Activated CD4-positive, alpha-beta T cell treated with anti-CD3 and anti-CD28 coated beads for 48 hours (primary cell): Measurements from ENCODE around the gene IL22.

Experiments used
- DNase-seq: peaks from one replicate; pipeline ENCODE4 v3.0.0-alpha.2; 2020

IL22 gene

DNA sequence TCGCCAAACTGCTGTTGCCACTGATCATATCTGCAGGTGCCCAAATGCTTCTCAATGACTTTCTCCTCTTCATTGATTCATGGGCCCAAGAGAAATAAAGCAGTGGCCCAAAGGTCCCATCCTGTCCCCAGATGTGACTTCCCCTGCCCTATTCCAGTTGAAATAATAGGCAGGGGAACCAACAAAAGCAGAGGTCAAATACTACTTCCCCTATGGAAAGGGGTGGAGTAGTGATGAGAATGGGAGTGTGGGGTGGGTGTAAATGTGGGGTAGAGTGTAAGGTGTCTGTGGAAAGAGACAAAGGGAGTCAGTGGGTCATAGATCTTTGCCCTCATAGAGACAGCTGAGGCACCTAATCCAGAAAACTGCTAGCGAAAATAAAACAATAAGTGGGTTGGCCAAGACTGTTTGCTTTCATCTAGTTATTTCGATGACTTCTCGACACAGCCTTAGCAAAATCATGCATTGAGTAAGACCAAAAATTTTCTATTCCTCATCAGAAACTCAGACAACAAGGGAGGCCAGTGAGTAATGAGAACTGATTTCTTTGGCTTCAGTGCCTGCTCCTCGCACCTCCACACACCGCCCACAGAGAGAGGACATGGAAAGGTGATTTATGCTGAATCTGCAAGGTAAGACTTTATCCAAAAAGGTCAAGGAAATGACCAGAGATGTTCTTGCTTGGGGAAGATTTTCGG lies 10.9 kb upstream of the IL22 start:
- no peak for DNase-seq

- no peak for DNase-seq
Observed at GRCh38 chr12:68263366-68263765, 10.0 kb upstream of the IL22 start.

DNA sequence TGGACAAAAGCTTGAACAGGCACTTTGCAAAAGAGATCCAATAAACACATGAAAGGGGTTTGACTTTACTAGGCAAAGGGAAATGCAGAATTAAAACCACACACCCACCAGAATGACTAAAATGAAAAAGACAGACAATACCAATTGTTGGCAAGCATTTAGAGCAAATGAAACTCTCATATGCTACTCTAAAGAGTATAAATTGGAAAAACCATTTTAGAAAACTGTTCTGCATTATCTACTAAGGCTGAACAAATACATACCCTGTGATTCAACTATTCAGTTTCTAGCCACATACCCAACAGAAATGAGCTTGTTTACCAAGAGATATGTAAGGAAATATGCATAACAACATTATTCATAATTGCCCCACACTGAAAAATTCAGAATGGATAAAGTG lies 8.5 kb upstream of the IL22 start:
- no peak for DNase-seq

GRCh38 chr12:68260153-68260552 lies 6.7 kb upstream of the IL22 start:
- no peak for DNase-seq

GRCh38 chr12:68259318-68259940 lies 6.0 kb upstream of the IL22 start:
- peak; percentile 36 for DNase-seq

- DNase-seq: no peak
Observed at GRCh38 chr12:68252077-68252476, 1.3 kb downstream of the IL22 start.

DNA sequence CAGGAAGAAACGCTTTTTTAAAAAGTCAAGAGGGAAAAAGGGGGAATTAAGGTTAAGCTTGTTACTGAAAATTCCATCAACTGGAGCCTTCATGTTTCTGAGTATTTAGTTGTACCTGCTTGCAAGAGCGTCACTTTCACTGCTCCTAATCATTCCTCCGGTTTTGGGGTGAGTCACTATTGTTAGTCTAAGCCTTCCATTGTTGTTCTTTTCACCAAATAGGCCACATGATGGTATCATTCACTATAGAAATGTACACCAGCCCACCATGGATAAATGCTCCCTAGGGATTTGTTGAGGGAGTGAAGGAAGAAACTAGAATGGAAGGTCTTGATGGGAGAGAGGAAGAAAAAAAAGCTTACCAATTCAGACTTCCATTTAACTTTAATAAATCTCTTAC lies 3.0 kb downstream of the IL22 start:
- no peak for DNase-seq

DNA sequence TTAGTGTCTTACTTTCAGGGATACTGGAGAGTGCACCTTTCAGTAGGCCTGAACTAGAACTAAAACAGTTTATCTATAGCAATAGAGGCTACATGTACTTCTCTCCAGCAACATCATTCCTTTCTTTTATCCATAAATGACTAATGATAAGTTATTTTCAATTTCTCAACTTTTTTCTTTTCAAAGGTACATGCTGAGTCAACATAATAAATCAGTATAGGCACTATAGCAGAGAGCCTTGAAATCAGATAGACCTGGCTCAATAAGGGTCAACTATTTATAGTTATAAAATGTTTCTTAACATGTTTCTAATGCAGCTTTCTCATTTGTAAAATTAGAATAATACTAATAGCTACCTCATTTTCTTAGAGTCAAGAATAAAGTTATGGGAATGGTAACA lies 5.6 kb downstream of the IL22 start:
- no peak for DNase-seq

DNA sequence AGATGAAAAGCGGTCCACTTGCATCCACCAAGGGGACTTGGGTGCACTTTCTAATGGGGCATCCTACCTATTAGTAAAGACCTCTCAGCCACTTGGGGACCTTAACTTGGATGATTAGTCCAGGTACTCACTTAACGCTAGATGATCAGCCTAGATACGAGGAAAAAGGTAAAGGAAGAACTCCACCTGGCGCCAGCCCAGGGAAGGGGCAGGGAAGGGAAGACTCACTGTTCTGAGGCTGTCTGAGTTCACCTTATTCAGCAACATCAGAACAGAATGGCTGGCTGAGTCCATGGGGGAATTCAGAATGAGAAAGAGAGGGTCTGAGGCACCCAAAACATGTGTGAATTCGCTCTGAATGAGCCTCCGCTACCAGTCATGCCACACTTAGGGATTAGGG lies 7.1 kb downstream of the IL22 start:
- DNase-seq: no peak

- no peak for DNase-seq
Observed at GRCh38 chr12:68245180-68246021, 8.0 kb downstream of the IL22 start.

- no peak for DNase-seq
Observed at GRCh38 chr12:68242777-68243176, 10.6 kb downstream of the IL22 start.

GRCh38 chr12:68240975-68241374 lies 12.4 kb downstream of the IL22 start:
- DNase-seq: peak; percentile 62

- no peak for DNase-seq
Observed at GRCh38 chr12:68240079-68240478, 13.3 kb downstream of the IL22 start.

- DNase-seq: no peak
Observed at GRCh38 chr12:68239309-68239982, 14.0 kb downstream of the IL22 start.

- DNase-seq: no peak
Observed at GRCh38 chr12:68237619-68238018, 15.8 kb downstream of the IL22 start.

- no peak for DNase-seq
Observed at GRCh38 chr12:68237078-68237477, 16.3 kb downstream of the IL22 start.

DNA sequence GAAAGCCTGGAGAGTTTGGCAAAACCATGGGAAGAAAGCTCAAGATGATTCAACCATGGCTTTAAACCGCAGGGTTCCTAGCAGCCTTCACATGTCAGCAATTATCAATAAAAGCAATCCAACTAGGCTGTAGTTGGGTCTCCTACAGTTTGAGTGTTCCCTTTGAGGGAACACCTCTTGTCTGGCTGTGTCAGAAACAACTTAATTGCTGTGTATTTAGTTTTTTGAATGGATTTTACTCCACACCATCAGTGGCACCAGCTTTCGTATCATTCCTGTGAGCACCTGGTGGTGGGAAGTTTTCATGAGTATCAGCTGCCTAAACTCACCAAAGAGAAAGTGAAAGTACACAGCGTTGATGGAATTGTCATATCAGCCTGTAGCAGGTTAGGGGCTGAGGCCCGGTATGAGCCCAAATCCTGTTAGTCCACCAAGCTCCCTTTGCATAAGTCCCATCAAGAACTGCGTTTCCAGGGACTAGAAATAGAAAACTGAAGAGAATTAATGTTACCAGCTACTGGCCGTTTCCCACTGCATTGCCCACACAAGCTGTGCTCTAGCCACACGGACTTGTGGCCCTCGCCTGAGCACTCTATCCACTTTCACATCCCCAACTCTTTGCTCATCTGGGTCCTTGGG lies 16.9 kb downstream of the IL22 start:
- peak; percentile 32 for DNase-seq

DNA sequence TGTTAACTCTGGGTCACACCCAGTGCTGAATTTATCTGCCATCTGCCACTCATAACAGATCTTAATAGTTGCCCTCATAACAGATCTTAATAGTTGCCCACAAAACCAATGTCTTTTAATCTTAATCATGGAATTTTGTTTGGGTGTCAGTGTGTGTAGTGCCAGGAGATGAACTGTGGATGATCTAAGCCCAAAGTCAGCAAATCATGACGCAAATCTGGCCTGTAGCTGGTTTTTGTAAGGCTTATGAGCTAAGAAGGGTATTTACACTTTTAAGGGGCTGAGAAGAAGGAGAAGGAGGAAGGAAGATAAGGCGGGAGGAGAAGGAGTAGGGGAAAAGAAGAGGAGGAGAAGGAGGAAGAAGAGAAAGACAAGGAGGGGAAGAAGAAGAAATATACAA lies 17.8 kb downstream of the IL22 start:
- DNase-seq: no peak

GRCh38 chr12:68234140-68234539 lies 19.3 kb downstream of the IL22 start:
- DNase-seq: no peak

- DNase-seq: no peak
Observed at GRCh38 chr12:68233498-68233897, 19.9 kb downstream of the IL22 start.

DNA sequence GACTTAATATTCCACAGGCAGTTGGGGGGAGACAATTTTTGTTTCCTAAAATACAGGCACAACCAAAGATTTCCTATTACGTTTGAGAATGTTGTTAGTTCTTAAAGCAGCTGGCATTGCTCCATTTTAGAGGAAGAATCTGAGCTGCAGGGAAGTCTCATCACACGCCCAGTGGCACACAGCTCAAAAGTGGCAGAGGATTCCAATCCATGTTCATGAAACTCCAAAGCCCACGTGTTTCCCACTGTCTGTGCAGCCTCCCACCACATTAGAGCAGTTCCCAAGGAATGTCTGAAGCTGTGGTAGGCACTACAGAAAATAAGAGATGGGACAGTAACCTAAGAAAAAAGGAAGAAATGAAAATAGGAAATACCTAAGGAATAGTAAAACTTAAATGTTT lies 21.7 kb downstream of the IL22 start:
- no peak for DNase-seq

GRCh38 chr12:68231229-68231628 lies 22.2 kb downstream of the IL22 start:
- no peak for DNase-seq

DNA sequence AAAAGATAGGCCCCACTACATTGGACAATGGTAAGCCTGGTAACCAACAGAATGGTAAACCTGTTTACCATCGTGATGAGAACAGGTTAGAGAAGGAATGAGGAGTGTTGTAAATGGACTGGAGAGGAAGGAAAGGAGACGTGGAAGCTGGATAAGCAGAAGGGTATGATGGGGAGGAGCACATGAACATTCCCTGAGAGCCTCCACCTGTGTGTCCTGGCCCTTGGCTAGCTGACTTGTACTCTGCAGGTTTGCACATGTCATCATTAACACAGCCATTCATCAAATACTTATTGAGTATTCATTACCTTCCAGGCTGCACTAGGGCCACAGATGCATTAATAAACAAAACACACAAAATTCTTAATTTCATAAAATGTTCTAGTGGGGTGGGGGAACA lies 23.4 kb downstream of the IL22 start:
- DNase-seq: no peak
